NCI-H526 treated with DMSO at 0.1 percent for 48 hours (cell line): ENCODE results near the gene TAS2R1.

Experiments used
- DNase-seq: peaks from one replicate; lab custom pipeline; 2025; lab: John Stamatoyannopoulos, UW

The TAS2R1 gene, protein sequence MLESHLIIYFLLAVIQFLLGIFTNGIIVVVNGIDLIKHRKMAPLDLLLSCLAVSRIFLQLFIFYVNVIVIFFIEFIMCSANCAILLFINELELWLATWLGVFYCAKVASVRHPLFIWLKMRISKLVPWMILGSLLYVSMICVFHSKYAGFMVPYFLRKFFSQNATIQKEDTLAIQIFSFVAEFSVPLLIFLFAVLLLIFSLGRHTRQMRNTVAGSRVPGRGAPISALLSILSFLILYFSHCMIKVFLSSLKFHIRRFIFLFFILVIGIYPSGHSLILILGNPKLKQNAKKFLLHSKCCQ

DNA sequence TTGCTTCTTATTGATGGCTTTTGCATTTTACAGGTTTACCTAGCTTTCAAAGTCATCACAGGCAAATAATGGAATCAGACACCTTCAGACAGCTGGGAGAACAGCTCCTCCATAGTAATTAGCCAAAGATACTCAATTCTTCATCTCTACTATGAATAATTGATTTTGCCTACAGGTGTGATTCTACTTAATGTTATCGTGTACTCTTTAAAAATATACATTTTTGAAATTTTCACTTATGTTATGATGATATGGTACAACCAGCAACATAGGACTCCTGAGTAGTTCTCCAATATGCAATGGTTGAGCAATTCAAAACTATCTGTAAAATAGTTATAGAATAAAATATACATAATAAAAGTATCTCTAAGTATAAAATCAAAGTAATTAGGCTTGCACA is at the start of gene TAS2R1:
TSS of gene TAS2R1 (minus strand) at position 101 of the 400 bp plus-strand sequence. CDS start 319 bp downstream, outside the sequence.
- DNase-seq, result peak; percentile 87

DNA sequence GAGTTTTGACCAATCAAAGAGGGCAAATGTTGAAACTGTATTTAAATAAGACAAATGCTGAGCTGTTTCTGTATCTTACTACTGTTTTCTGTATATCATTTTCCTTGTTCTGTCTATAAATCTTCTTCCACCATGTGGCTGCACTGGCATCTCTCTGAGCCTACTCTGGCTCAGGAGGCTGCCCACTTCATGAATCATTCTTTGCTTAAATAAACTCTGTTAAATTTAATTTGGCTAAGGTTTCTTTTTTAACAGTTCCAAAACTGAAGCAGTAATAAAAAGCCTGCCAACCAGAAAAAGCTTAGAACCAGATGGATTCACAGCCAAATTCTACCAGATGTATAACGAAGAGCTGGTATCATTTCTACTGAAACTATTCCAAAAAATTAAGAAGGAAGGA is 40.2 kb upstream of the TAS2R1 start:
- no peak for DNase-seq

DNA sequence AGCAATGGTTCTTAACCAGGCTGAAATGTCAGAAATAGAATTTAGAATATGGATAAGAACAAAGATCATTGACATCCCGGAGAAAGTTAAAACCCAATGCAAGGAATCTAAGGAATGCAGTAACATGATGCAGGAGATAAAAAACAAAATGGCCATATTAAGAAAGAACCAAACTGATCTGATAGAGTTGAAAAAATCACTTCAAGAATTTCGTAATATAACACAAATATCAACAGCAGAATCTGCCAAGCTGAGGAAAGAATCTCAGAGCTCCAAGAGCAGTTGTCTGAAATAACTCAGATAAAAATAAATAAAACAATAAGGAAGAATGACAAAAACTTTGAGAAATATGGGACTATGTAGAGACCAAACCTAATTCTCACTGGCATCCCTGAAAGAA is 37.8 kb upstream of the TAS2R1 start:
- DNase-seq, result no peak

DNA sequence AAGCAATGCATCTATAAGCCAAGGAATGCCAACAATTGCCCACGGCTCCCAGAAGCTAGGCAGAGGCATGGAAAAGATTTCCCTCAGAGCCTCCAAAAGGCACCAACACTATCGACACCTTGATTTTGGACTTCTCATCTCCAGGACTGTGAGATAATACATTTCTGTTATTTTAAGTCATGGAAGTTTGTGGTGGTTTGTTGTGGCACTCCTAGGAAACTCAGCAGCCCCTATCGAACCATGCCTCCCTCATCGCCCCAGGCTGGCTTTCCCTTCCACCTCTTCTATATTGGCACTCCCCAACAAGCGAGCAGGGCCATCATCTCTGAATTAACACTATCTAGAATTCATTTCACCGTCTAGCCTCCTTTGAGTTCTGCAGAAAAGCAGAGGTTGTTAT is 33.7 kb upstream of the TAS2R1 start:
- DNase-seq, result no peak

DNA sequence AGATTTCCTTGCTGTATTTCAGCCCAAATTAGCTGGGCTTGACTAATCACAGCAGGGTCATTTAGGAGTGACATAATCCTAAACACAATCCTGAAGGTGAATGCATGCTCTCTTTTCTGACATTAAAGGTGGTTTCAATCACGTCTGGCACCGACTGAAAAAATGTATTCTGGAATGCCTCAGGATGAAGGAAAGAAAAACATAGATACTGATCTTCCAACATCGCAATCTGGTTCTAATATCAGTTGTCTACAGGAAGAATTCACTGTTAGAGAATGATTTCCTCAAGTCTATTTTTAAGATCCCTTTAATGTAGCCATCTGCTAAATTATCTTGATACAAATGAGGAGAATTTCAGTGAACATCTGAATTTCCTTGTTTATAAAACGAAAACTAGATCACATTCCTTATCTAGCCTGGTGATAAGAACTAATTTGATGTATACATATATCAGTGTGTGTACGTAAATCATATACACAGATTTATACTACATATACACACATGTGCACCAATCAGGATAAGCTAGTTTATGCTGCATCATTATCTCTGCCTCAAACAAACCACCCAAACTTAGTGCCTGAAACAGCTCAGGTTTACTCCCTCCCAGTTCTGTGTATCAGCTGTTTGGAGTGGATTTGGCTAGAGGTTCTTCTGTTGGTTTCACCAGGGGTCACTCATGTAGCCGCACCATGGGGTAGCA is 31.3 kb upstream of the TAS2R1 start:
- DNase-seq, result no peak

DNA sequence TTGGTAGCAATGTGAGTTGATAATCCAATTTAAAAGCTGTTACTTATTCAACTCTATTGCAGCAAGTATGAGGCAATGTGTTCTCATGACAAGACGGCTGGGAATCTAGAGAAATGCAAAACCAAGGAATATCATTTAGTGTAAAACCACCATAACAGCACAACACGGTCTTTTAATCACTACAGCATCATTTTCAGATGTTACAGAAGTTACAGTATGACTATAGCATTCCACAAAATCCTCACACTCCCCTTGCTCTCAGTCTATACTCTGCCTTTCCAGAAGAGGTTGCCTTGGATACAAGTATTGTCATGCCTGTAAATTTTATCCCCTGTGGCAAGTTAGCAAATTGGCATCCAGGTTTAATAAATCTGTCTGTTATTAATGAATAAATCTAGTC is 28.6 kb upstream of the TAS2R1 start:
- no peak for DNase-seq

DNA sequence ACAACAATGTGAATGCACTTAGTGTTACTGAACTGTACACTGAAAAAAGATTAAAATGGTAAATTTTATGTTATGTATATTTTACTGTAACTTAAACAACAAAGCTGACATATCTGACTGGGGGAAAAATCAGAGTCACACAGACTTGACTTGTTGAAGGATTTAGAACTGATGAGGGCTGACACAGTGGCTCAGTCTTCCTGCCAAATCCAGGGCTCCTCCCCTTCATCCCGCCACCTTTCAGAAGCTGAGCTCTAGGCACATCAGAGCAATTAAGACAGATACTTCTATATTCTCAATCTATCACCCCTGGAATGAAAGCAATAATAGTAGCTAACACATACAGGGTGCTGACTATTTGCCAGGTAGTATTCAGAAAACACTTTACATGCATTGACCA is 27.7 kb upstream of the TAS2R1 start:
- no peak for DNase-seq

DNA sequence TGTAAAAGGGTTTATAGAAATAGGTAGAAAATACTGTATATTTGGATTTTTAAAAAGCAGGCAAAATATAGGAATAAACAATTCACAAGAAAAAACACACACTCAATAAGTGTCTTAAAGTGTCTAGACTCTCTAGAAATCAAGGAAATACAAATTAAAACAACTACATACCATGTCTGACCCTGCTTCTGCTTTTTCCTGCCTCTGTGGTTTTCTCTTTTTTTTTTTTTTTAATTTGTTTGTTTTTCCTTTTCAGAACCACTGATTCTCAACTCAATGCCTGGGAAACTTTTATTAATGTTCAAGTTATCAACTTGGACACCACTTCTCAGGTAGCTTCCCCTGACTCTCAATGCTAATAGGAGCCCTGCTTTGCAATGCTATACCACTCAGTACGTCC is 25.5 kb upstream of the TAS2R1 start:
- no peak for DNase-seq

DNA sequence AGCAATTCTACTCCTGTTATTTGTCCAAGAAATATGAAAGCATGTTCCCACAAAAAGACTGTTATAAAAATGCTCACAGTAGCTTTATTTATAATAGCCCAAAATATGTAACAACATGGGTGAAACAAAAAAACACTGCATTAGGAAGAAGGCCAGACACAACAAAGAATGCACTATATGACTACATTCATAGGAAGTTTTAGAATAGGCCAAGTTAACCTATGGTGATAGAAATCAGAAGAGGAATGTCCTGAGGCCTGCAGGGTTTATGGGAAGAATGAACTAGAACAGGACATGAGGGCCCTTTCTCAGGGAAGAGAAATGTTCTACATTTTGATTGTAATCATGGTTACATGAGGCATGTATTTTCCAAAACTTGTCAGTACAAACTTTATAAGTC is 24.7 kb upstream of the TAS2R1 start:
- no peak for DNase-seq

DNA sequence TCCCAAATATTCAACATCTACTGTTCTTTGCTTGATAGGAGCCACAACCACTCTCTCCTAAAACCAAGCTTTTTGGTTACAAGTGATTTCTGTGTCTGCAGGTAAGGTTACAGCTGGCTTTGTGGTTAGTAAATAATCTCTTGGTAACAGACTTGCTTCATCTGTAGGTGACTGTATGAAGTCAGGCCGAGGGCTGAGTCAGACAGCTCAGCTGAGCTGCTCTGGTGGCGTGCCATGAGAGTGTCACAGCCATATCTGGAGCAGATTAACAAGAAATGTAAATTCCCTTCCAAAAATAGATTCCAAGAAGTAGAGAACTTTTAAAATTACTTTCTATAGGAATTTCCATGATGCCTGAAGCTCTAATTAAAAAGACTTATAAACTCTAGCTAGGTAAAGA is 23.7 kb upstream of the TAS2R1 start:
- DNase-seq, result no peak

DNA sequence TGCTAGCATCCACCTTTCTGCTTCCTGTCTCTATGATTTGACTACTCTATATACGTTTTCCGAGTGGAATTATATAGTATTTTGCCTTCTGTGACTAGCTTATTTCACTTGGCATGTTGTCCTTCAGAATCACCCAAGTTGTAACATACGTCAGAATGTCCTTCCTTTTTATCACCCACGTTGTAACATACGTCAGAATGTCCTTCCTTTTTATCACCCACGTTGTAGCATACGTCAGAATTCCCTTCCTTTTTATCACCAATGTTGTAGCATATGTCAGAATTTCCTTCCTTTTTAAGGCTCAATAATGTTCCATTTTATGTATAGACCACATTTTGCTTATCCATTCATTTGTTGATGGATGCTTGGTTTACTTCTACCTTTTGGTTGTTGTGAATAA is 22.9 kb upstream of the TAS2R1 start:
- DNase-seq, result no peak

DNA sequence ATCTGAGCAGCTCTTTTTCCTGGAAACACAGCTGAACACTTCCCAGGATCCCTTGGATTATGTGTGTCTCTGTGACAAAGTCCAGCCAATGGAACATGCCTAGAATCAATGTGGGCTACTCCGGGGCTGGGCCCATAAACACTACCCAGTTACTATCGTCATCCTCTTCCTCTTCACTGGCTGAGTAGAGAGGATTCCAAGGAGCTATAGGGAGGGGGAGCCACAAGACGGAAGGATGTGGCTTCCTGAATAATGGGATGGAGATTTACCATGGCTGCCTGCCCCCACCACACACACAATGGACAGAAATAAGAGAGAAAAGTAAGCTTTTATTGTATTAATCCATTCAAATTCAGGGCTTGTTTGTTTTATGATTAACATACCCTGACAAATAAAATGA is 22.1 kb upstream of the TAS2R1 start:
- no peak for DNase-seq

DNA sequence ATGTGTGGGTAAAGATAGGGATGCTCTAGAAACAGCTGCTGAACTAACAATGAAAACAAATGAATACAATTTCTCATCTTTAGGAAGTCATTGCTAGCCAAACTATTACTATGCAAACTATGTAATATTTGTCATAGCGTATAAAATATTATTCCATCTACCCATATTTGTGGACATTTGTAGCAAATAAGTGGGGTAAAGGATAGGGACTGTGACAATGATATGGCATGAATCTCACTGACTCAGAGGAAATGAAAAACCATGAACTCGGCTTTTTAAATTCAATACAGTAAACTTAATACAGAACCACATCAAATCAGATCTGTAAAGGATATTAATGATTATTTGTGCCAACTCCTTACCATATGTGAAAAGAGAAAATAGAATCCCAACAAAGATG is 16.7 kb upstream of the TAS2R1 start:
- no peak for DNase-seq

DNA sequence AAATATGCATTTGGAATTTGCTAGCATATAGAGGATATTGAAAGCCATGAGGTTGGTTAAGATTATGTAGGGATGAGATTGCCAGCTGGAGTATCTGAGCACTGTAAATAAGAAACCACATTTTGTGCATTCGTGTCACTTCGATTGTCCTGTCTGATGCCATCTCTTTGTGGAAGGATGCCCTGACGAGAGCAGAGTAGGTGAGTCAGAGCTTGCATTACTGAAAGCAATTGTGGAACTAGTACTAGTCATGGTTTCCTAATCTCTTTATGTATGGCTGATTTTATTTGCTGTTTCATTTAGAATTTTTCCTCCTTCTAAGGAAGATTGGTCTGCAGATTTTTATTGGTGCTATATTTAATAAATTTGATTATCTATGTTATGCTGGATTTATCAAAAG is 14.5 kb upstream of the TAS2R1 start:
- no peak for DNase-seq

DNA sequence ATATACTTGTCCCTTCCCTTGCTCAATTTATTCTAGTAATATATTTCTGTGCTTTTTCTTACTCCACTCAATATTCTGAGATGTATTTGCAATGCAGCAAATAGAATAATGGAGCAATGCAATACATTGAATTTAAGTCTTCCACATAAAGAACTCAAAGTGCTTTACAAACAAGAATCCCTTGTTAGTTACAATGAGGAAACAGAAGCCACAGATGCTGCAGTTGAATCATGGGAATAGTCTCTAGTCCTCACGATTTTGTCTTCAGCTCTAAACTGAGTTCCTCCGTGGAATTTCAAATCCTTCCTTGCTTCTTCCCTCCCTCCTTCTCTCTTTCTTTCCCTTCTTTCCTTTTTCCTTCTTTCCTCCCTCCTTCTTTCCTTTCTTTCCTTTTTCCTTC is 12.5 kb upstream of the TAS2R1 start:
- DNase-seq, result no peak

DNA sequence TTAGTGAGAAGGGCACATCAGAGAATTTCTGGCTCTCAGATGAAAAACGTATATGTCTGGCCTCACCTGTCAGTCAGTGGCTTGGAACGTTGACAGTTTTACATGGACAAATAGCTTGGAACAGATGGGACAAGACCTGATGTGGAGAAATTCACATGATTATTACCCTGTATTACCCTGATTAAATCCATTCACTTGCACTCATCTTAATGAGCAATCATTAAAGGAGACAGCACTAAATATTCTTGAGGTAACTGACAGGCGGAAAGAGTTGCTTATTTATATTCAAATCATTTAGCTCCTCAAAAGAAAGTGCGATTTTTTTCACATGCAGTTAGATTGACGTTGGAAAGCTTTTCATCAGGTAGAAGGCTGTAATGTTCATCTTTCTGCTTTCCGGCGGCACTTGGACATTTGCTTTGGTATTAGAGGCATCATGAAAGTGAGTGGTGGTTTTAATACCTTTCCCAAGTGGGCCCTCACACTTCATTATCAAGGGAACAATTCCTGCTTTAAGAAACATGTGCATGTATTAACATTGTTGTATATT is 11.7 kb upstream of the TAS2R1 start:
- DNase-seq, result no peak

DNA sequence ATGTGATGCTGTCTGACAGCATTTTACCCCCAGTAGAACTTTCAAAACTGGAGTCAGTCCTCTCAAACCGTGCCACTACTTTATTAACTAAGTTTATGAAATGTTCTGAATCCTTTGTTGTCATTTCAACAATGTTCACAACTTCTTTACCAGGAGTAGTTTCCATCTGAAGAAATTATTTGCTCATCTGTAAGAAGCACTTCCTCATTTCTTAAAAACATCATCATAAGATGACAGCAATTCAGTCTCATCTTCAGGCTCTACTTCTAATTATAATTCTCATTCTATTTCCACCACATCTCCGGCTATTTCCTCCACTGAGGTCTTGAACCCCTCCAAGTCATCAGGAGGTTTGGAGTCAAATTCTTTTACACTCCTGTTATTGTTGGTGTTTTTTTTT is 2.3 kb upstream of the TAS2R1 start:
- no peak for DNase-seq

DNA sequence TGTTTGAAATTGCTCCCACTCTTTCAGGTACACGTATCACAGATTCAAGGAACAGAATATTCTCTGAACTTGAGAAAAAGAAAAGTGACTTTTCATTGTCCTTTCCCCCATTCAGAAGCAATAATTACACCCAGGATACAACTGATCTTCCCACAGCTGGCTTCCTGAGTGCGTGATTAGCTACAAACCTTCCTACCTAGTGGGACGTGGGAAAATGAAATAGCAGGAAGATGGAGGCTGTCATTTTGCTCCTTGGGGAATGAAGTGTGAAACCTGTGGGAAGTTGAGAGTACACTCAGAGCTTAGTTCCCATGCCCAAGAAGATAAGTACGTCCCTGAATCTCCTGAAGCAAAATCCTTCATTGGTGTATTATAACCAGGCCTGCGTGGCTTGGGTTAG is 2.6 kb downstream of the TAS2R1 start:
- DNase-seq, result no peak

DNA sequence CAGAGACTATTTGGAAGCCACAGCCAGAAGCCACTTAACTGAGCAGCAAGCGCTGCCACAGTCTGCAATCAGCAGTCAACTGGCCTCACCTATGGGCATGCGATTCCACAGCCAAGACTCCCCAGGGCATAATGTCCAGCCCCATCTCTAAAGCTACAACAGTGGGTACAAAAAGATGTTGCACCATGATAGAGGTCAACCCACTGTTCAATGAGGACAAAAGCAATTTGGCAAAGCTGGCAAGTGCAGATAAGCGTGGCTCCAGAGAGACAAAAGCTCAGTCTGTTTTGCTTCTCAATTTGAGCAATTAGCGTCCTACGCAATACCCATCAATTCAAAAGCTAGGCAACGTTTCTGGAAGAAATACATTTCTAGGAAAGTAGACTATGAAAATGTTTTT is 3.2 kb downstream of the TAS2R1 start:
- no peak for DNase-seq

DNA sequence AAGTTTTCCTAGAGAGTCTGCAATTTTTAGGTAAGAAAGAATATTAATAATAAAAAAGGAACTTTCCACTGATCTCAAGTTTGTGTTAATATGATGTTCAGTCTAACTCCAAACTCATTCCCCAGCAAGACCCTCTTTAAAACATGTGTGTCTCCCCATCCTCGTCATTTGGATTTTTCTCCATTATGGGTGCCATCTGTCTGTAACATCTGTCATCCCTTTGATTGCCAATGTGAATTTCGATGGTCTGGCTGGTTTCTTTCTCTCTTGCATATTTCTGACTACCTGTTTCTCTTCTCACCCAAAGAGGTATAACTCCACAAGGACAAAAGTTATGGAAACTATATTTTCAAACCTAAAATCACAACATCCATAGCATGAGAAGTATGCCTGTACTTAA is 4.4 kb downstream of the TAS2R1 start:
- DNase-seq, result no peak

DNA sequence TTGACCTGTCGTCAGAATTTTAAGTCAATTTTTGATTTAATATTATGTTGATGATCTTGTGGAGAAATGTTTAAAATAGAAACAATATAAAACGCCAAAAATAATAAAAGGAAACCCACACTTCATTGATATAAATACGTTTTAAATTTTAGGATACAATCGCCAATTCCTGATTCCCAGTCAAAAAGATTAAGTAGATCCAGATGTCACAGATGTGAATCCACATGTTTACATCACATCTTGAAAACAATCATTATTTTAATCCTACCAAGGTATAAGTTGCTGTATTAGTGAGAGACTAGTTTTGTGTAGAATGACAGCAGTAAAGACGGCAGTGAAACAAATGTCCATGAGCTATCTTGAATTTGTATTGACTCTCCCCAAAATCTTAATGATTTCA is 4.9 kb downstream of the TAS2R1 start:
- no peak for DNase-seq

DNA sequence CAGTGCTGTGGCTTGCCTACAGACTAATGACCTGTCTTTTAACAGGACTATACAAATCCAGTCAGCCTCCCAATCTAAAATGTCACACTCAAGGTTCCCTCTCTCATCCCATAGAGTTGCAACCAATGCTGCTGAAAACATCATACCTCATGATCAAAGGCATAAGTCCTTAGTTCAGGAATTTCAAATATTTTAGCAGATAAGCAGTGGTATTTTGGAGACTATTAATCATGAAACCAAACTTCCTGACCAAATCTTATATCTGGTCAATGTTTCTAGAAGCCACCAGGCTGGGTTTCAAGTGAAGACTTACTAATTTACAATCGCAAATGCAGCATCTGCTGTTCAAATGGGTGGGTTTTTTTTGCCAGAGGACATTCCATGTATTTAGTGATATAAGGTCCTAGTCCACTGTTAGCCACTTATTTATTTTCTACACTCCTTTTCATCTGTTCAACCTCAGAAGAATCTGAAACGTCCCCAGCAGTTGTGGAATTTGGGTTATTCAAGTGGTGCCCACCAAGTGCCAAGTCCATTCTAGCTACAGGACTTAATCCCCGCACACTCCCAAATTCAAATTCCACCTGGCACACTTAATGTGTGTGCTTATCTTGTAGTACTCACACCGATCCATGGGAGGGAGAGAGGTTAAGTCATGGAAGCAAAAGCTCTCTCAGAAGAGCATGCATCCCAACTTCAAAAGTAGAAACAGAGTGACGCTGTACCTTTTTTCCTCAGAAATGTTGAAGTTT is 5.8 kb downstream of the TAS2R1 start:
- DNase-seq, result no peak

DNA sequence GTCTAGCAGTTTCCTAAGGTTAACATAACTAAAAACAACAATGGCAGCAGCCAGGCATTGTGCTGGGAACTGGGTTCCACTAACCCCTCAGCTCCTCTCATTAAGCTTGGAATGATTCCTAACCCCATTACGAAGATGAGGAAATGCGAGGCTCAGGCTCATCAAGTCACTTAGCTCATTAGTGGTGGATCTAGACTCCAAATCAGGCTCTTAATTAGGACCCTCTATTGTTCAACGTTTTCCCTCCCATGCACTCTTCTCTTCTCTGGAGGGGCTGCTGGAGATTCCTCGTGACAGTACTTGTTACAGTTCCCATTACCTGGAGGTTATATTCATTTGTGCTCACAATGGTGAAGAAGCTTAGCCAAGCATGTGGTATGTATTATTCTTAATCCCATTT is 6.5 kb downstream of the TAS2R1 start:
- no peak for DNase-seq
